Gastroesophageal sphincter (tissue), 4 donors: Measurements from ENCODE around the gene VPS13D. TPM values are rescaled to one million over a fixed set of nuclear protein-coding genes. Genes with fewer than 3 reads are reported as not detected.

Source experiments
- ATAC-seq: fragments of 150-250 bp; one replicate; pipeline ENCODE4 v1.9.1; 2016; ENCODE audit warnings: mild to moderate bottlenecking, moderate library complexity
- H3K27ac ChIP-seq, 4 donors: fragments of 200-600 bp; sonication (generic) in 3 of 4; 1 replicate in 3 of 4; 2 replicates in 1 of 4; pipeline ENCODE4 v1.5.1; 2016 to 2019
- H3K27me3 ChIP-seq: fragments of 200-600 bp; sonication (generic); one replicate; pipeline ENCODE4 v1.5.1; 2019
- H3K36me3 ChIP-seq, 2 donors: fragments of 200-600 bp; sonication (generic); one replicate each; pipeline ENCODE4 v1.5.1; 2019; ENCODE audit warnings: control low read depth in 1 of 2
- H3K4me1 ChIP-seq, 3 donors: fragments of 200-600 bp; sonication (generic); 1 replicate in 2 of 3; 2 replicates in 1 of 3; pipeline ENCODE4 v1.5.1; 2016 to 2019; ENCODE audit warnings: control low read depth in 2 of 3
- H3K4me3 ChIP-seq, 2 donors: fragments of 200-600 bp; sonication (generic); one replicate each; pipeline ENCODE4 v1.5.1; 2019; ENCODE audit warnings: mild to moderate bottlenecking in 1 of 2, moderate library complexity in 1 of 2
- H3K9me3 ChIP-seq, 3 donors: fragments of 200-600 bp; sonication (generic); one replicate each; pipeline ENCODE4 v1.5.1; 2017 to 2019; ENCODE audit warnings: control low read depth in 2 of 3
- EP300 ChIP-seq: sonication (generic); formaldehyde crosslinking; IDR thresholded peaks from one replicate; pipeline ENCODE4 v1.6.1; 2017; ENCODE audit warnings: antibody characterized with exemption, mild to moderate bottlenecking
- POLR2A ChIP-seq, 2 donors: fragments of 450-650 bp; IDR thresholded peaks; one replicate each; pipeline ENCODE4 v1.6.1; 2017; ENCODE audit warnings: antibody characterized with exemption in 2 of 2, mild to moderate bottlenecking in 2 of 2, moderate library complexity in 1 of 2
- POLR2AphosphoS5 ChIP-seq: sonication (generic); formaldehyde crosslinking; IDR thresholded peaks from one replicate; pipeline ENCODE4 v1.6.1; 2017; ENCODE audit warnings: antibody characterized with exemption
- WGBS, 2 donors: methylation state at CpG; one replicate each; pipeline ENCODE4 v1.1.5; 2018; ENCODE audit warnings: low coverage in 1 of 2; 5-methylcytosine and 5-hydroxymethylcytosine counted together
- total RNA-seq, 4 donors: library from RNA; depleted of rRNA; stranded (reverse); fragments of >200 nt; gene quantifications; one replicate each; pipeline ENCODE4 v1.1.0, GENCODE V29; 2016
- TF ChIP-seq, protein P1 (sequence below), 4 experiments: fragments of 200-600 bp in 2 of 4; fragments of 450-650 bp in 2 of 4; sonication (generic) in 1 of 4; IDR thresholded peaks; one replicate each; pipeline ENCODE4 v1.5.1; 2017 to 2019; ENCODE audit warnings: antibody characterized with exemption in 4 of 4, mild to moderate bottlenecking in 2 of 4, moderate library complexity in 2 of 4

Gene VPS13D
- total RNA-seq, 4 donors from 2014 or later = 62.3 to 95.5 (median 81.5) TPM

DNA sequence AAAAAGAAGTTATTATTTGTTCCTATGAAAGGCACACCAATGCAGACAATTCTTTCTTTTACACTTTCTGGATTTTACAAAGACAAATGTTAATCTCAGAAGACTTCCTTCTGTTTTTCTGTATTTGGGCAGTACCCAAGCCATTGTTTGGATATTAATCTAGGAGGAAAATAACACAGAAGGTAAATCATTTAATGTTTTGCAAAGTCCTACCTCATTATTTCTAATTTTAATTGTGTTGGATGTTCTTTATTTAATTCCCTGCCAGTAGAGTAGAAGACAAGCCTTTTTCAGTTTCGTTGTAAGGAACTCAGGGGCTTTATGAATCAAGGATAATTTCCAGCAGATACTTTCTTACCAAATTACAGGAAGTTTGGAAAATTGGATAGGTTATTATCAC, 118.3 kb downstream of the VPS13D start:
- Histone ChIP-seq H3K4me1 (peaks cover 0 to 51% (median 0%) of the 10 kb centered on the region in 3 donors), H3K27me3 (no peaks in the 10 kb centered on the region), H3K27ac (no peak overlapping the region), H3K4me3 (no peak overlapping the region), H3K36me3 (peaks cover 3 to 72% of the 10 kb centered on the region in 2 donors), H3K9me3 (peaks cover 0 to 3% (median 0%) of the 10 kb centered on the region in 3 donors)
- no peak for ATAC-seq
- 38 to 63% methylated on average over 1 of the region's 1 CpG for WGBS, 2 donors
- TF ChIP-seq EP300 = no peak
- no peak for TF ChIP-seq POLR2A (IDR thresholded peaks at IDR 0.05)
- TF ChIP-seq POLR2AphosphoS5 = no peak
- TF ChIP-seq, protein P1, sequence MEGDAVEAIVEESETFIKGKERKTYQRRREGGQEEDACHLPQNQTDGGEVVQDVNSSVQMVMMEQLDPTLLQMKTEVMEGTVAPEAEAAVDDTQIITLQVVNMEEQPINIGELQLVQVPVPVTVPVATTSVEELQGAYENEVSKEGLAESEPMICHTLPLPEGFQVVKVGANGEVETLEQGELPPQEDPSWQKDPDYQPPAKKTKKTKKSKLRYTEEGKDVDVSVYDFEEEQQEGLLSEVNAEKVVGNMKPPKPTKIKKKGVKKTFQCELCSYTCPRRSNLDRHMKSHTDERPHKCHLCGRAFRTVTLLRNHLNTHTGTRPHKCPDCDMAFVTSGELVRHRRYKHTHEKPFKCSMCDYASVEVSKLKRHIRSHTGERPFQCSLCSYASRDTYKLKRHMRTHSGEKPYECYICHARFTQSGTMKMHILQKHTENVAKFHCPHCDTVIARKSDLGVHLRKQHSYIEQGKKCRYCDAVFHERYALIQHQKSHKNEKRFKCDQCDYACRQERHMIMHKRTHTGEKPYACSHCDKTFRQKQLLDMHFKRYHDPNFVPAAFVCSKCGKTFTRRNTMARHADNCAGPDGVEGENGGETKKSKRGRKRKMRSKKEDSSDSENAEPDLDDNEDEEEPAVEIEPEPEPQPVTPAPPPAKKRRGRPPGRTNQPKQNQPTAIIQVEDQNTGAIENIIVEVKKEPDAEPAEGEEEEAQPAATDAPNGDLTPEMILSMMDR (IDR thresholded peaks at IDR 0.05) = no peak

DNA sequence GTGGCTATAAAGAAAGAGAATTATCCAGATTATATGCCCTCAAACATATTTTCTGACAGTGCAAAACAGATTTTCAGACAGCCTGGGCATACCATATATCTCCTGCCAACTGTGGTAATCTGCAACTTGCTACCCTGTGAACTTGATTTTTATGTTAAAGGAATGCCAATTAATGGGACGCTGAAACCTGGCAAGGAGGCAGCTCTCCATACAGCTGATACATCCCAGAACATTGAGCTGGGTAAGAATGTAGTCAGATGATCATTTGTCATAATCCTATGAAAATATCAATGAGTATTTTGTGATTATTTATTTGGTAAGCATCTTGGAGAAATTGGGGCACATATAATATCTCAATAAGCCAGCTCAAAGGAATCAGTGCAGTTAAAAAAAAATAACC, 124.2 kb downstream of the VPS13D start:
- peaks cover 2 to 78% of the 10 kb centered on the region in 2 donors for H3K36me3 ChIP-seq
- 40 to 71% methylated on average over 1 of the region's 1 CpG for WGBS, 2 donors
- no peak overlapping the region for H3K27ac ChIP-seq
- peaks cover 5 to 19% (median 7%) of the 10 kb centered on the region in 3 donors for H3K4me1 ChIP-seq
- peaks cover 0 to 3% (median 0%) of the 10 kb centered on the region in 3 donors for H3K9me3 ChIP-seq
- no peak for ATAC-seq
- no peak overlapping the region for H3K4me3 ChIP-seq
- no peaks in the 10 kb centered on the region for H3K27me3 ChIP-seq
- no peak for TF ChIP-seq POLR2AphosphoS5
- no peak for TF ChIP-seq EP300
- TF ChIP-seq, protein P1 (IDR thresholded peaks at IDR 0.05) = no peak
- no peak for TF ChIP-seq POLR2A (IDR thresholded peaks at IDR 0.05)

DNA sequence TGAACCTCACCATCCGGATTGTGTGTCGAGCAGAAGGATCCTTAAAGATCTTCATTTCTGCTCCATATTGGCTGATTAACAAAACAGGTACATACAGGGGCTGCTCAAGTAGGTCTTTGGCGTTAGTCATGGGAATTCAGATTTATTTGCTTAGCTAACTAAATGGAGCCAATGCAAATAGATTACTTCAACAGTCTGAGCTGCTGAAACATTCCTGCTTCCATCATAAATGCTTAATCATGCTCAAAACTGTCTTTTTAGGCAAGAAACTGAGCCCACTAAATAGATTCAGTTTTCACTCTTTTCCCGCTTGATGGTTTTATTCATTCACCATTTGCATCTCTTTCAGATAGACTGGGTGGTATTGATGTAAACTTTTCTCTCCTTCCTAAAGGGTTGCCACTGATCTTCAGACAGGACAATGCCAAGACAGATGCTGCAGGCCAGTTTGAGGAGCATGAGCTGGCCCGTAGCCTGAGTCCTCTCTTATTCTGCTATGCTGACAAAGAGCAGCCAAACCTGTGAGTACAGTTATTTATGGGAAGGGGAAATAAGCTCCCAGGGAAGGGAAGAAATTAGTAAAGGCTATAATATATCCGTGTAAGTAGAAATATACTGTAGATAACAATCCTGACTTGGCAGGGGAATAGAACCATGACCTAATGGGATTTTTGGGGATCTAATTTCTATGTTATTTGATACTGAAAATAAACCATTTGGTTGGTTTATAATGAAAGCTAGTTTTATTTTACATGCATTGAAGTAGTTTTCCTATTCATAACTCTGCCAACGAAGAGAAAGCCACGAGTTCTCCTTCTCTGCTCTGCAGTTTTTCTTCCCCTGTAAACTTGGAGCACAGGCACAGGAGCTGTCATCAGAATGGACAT, 126.4 kb downstream of the VPS13D start:
- H3K4me1 ChIP-seq = peaks cover 5 to 32% (median 7%) of the 10 kb centered on the region in 3 donors
- H3K27ac ChIP-seq = peak overlapping the region; percentile 31 to 71 (median 62)
- H3K36me3 ChIP-seq = peaks cover 0 to 64% of the 10 kb centered on the region in 2 donors
- ATAC-seq = no peak
- no peaks in the 10 kb centered on the region for H3K27me3 ChIP-seq
- H3K4me3 ChIP-seq = no peak overlapping the region
- 40 to 49% methylated on average over 6 to 8 of the region's 8 CpGs for WGBS, 2 donors
- H3K9me3 ChIP-seq = no peaks in the 10 kb centered on the region
- TF ChIP-seq EP300 = no peak
- TF ChIP-seq POLR2A (IDR thresholded peaks at IDR 0.05) = no peak
- TF ChIP-seq, protein P1 (IDR thresholded peaks at IDR 0.05) = no peak
- TF ChIP-seq POLR2AphosphoS5 = no peak

DNA sequence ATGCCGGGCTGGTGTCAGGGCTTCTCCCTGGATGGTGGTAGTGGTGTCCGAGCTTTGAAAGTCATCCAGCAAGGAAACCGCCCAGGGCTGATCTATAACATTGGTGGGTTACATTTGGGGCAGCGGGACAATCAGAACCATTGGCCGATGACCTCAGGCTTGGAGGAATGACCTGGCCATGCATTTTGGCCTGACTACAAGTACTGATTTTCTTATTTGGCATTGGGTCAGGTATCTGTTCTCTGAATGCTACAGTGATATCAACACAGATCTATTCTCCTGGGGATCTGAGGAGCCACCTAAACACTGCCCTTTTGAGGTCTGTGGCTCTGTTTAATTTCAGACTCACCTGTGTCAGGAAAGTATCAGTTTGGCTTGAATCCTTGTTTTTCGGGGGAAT, 128.7 kb downstream of the VPS13D start:
- no peak for ATAC-seq
- Histone ChIP-seq H3K9me3 (no peaks in the 10 kb centered on the region), H3K27ac (no peak overlapping the region), H3K4me1 (peaks cover 5 to 39% (median 7%) of the 10 kb centered on the region in 3 donors), H3K27me3 (no peaks in the 10 kb centered on the region), H3K36me3 (peaks cover 0 to 68% of the 10 kb centered on the region in 2 donors), H3K4me3 (no peak overlapping the region)
- WGBS, 2 donors = 90 to 91% methylated on average over 2 to 4 of the region's 6 CpGs
- no peak for TF ChIP-seq EP300
- TF ChIP-seq POLR2A (IDR thresholded peaks at IDR 0.05) = no peak
- TF ChIP-seq, protein P1 (IDR thresholded peaks at IDR 0.05) = no peak
- no peak for TF ChIP-seq POLR2AphosphoS5
